ENCODE results near the gene CARD9. TPM values are rescaled to one million over a fixed set of nuclear protein-coding genes. Genes with fewer than 3 reads are reported as not detected.
A peak's percentile ranks its signal among the peaks of the same experiment; 100 is the strongest.

Gene CARD9
- total RNA-seq, 2 experiments from 2014 or later, result 0.12 to 0.22 TPM

GRCh38 chr9:136333045-136333444, 40.4 kb downstream of the CARD9 start:
- H3K4me3 Mint-ChIP-seq, result no peak overlapping the region
- no peaks in the 10 kb centered on the region for H3K9me3 Mint-ChIP-seq
- no peaks in the 10 kb centered on the region for H3K36me3 Mint-ChIP-seq (ENCODE audit: low read depth)
- no peak overlapping the region for H3K27ac Mint-ChIP-seq
- intact Hi-C loops (cut with micrococcal nuclease), result no loop called here
- no peak for DNase-seq
- no peaks in the 10 kb centered on the region for H3K27me3 Mint-ChIP-seq (ENCODE audit: low read depth)
- H3K4me1 Mint-ChIP-seq (ENCODE audit: low read depth), result peaks cover 6% of the 10 kb centered on the region
- CTCF ChIA-PET, result no interaction called here

DNA sequence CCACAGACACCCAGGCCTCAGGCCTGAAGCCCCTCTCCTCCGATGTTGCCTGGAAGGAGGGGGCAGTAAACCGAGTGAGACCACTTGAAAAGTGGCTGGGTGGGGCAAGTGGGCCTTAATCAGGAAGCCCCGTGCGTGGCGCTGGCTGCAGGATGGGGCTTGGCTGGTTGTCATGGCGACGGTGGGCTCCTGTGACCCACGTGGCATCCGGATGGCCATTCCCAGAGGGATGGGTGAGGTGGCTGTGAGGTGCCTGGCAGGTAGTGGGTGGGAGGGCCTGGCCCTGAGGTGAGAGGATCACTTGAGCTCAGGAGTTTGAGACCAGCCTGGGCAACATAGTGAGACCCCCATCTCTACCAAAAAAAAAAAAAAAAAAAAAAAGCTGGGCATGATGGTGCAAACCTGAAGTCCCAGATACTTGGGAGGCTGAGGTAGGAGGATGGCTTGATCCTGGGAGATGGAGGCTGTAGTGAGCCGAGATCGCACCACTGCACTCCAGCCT, 40.9 kb downstream of the CARD9 start:
- Mint-ChIP-seq H3K9me3 (no peaks in the 10 kb centered on the region), H3K27me3 (ENCODE audit: low read depth) (no peaks in the 10 kb centered on the region), H3K27ac (no peak overlapping the region), H3K36me3 (ENCODE audit: low read depth) (no peaks in the 10 kb centered on the region), H3K4me3 (no peak overlapping the region), H3K4me1 (ENCODE audit: low read depth) (peaks cover 6% of the 10 kb centered on the region)
- no peak for DNase-seq
- intact Hi-C loops (cut with micrococcal nuclease), result no loop called here
- CTCF ChIA-PET, result no interaction called here

- no peaks in the 10 kb centered on the region for H3K27me3 Mint-ChIP-seq (ENCODE audit: low read depth)
- no peaks in the 10 kb centered on the region for H3K36me3 Mint-ChIP-seq (ENCODE audit: low read depth)
- no peak for DNase-seq
- H3K27ac Mint-ChIP-seq, result no peak overlapping the region
- H3K4me3 Mint-ChIP-seq, result no peak overlapping the region
- peaks cover 7% of the 10 kb centered on the region for H3K4me1 Mint-ChIP-seq (ENCODE audit: low read depth)
- intact Hi-C loops (cut with micrococcal nuclease), result no loop called here
- CTCF ChIA-PET, result no interaction called here
- H3K9me3 Mint-ChIP-seq, result no peaks in the 10 kb centered on the region
These were observed 41.6 kb downstream of the CARD9 start for GRCh38 chr9:136331556-136332481.

DNA sequence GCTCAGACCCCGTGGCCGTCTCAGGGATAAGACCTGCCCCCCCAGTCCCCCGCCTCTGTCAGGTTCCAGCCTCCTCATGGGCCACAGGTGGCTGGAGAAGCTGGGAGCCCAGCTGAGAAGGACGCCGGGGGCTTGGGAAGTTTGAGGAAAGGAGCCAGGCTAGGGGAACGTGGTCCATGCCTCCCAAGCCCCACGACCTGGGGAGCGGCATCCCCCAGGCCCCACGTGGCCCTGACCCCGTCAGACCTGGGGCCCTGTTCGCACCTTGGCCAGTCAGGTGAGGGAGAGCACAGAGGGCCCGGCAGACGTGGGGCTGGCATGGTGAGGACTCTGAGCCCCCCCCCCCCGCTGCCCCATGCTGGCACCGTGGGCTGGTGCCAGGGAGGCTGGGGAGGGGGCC, 42.4 kb downstream of the CARD9 start:
- peaks cover 8% of the 10 kb centered on the region for H3K4me1 Mint-ChIP-seq (ENCODE audit: low read depth)
- CTCF ChIA-PET, result no interaction called here

GRCh38 chr9:136330406-136330990, 43.0 kb downstream of the CARD9 start:
- no peak overlapping the region for H3K4me3 Mint-ChIP-seq
- H3K36me3 Mint-ChIP-seq (ENCODE audit: low read depth), result no peaks in the 10 kb centered on the region
- H3K27ac Mint-ChIP-seq, result no peak overlapping the region
- CTCF ChIA-PET, result no interaction called here
- peaks cover 8% of the 10 kb centered on the region for H3K4me1 Mint-ChIP-seq (ENCODE audit: low read depth)
- intact Hi-C loops (cut with micrococcal nuclease), result no loop called here
- no peaks in the 10 kb centered on the region for H3K27me3 Mint-ChIP-seq (ENCODE audit: low read depth)
- DNase-seq, result no peak
- H3K9me3 Mint-ChIP-seq, result no peaks in the 10 kb centered on the region

More for the DNA sequence above, 42.4 kb downstream of the CARD9 start:
- Mint-ChIP-seq H3K27me3 (ENCODE audit: low read depth) (no peaks in the 10 kb centered on the region), H3K27ac (no peak overlapping the region), H3K36me3 (ENCODE audit: low read depth) (no peaks in the 10 kb centered on the region), H3K9me3 (no peaks in the 10 kb centered on the region), H3K4me3 (no peak overlapping the region)
- DNase-seq, result no peak
- intact Hi-C loops (cut with micrococcal nuclease), result no loop called here

DNA sequence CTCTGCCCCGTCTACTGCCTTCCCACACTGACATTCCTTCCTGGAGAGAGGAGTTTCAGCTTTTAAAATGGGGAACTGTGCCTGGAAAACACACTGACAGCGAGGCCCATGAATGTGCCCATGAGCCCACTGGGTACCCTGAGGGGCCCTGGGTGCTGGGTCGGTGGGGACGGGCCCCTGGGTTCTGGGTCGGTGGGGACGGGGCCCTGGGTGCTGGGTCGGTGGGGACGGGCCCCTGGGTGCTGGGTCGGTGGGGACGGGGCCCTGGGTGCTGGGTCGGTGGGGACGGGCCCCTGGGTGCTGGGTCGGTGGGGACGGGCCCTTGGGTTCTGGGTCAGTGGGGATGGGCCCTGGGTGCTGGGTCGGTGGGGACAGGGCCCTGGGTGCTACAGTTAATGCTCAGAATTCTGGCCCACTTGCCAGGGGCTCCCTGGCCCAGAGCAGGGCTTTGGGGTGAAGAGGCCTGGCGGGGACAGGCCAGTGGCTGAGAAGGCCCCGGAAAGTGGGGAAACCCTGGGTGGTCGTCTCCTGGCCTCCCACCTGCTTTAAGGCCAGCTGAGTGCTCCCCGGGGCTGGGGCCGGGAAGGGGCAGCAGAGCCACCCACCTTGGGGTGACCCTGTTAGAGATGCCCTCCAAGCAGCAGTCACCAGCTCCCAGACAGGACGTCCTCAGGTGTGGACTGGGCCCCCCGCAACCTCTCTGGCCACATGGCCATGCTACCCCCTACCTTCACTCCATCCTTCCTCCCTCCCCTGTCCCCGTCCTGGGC, 43.6 kb downstream of the CARD9 start:
- H3K36me3 Mint-ChIP-seq (ENCODE audit: low read depth), result no peaks in the 10 kb centered on the region
- CTCF ChIA-PET, result no interaction called here
- intact Hi-C loops (cut with micrococcal nuclease), result no loop called here
- peaks cover 8% of the 10 kb centered on the region for H3K4me1 Mint-ChIP-seq (ENCODE audit: low read depth)
- H3K9me3 Mint-ChIP-seq, result no peaks in the 10 kb centered on the region
- H3K27me3 Mint-ChIP-seq (ENCODE audit: low read depth), result no peaks in the 10 kb centered on the region
- H3K4me3 Mint-ChIP-seq, result no peak overlapping the region
- no peak overlapping the region for H3K27ac Mint-ChIP-seq
- no peak for DNase-seq

DNA sequence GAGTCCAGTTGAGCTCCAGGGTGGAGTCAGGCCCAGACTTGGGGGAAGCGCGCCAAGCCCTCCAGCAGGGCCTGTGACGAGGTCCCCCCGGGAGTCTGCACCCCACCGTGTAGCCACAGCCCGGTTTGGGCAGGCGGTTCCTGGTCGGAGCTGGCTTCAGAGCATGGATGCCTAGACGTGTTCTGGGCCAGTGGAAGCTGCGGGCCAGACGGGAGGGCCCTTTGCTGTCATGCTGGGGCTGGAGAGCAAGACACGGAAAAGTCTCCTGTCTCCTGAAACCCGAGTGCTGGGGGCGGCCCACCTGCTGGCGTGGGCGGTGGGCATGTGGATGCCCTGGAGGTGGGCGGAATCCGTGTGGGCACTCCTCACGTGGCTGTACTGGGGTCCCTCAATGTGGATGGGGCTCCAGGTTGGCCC, 44.2 kb downstream of the CARD9 start:
- H3K27me3 Mint-ChIP-seq (ENCODE audit: low read depth), result no peaks in the 10 kb centered on the region
- H3K9me3 Mint-ChIP-seq, result no peaks in the 10 kb centered on the region
- DNase-seq, result no peak
- intact Hi-C loops (cut with micrococcal nuclease), result no loop called here
- CTCF ChIA-PET, result no interaction called here
- peaks cover 8% of the 10 kb centered on the region for H3K4me1 Mint-ChIP-seq (ENCODE audit: low read depth)
- H3K36me3 Mint-ChIP-seq (ENCODE audit: low read depth), result no peaks in the 10 kb centered on the region
- H3K4me3 Mint-ChIP-seq, result no peak overlapping the region
- no peak overlapping the region for H3K27ac Mint-ChIP-seq

DNA sequence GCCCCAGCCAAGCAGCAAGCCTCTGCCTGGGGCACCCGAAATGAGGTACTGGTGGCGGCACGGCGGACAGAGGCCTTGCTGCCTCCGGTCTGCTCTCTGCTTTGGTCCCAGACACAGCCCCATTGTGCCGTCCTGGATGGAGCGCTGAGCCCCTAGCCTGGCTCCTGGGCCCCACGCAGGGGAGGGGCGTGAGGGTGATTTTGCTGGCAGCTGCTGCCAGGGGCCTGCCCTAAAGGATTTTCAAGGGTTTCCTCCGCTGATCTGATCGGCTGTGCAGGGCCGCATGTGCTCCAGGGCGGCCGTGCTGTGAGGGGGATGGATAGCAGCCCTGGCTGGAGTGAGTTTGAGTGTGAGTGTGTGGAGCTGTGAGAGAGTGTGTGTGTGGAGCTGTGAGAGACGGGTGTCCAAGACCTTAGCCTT, 44.8 kb downstream of the CARD9 start:
- CTCF ChIA-PET, result interaction anchor here (1.4 kb wide), 1 partner anchor 16 kb away, joined by 4 read pairs; no protein-coding TSS in a partner anchor
- peak overlapping the region; percentile 41 for H3K4me3 Mint-ChIP-seq
- H3K27ac Mint-ChIP-seq, result no peak overlapping the region
- no peaks in the 10 kb centered on the region for H3K27me3 Mint-ChIP-seq (ENCODE audit: low read depth)
- H3K9me3 Mint-ChIP-seq, result no peaks in the 10 kb centered on the region
- intact Hi-C loops (cut with micrococcal nuclease), result no loop called here
- H3K4me1 Mint-ChIP-seq (ENCODE audit: low read depth), result peaks cover 8% of the 10 kb centered on the region
- no peak for DNase-seq
- H3K36me3 Mint-ChIP-seq (ENCODE audit: low read depth), result no peaks in the 10 kb centered on the region

- intact Hi-C loops (cut with micrococcal nuclease), result no loop called here
- H3K36me3 Mint-ChIP-seq (ENCODE audit: low read depth), result no peaks in the 10 kb centered on the region
- peak overlapping the region; percentile 41 for H3K4me3 Mint-ChIP-seq
- no peaks in the 10 kb centered on the region for H3K27me3 Mint-ChIP-seq (ENCODE audit: low read depth)
- DNase-seq, result no peak
- CTCF ChIA-PET, result interaction anchor here (1.4 kb wide), 1 partner anchor 15 kb away, joined by 4 read pairs; no protein-coding TSS in a partner anchor
- H3K4me1 Mint-ChIP-seq (ENCODE audit: low read depth), result peaks cover 8% of the 10 kb centered on the region
- no peaks in the 10 kb centered on the region for H3K9me3 Mint-ChIP-seq
- no peak overlapping the region for H3K27ac Mint-ChIP-seq
These were observed 45.4 kb downstream of the CARD9 start for GRCh38 chr9:136328011-136328621.

GRCh38 chr9:136327304-136327974, 46.0 kb downstream of the CARD9 start, which contains the start of gene GPSM1:
Gene GPSM1 (plus strand): TSS chr9:136327539. CDS start chr9:136327696, 157 bp downstream.
- intact Hi-C loops (cut with micrococcal nuclease), result no loop called here
- H3K9me3 Mint-ChIP-seq, result no peaks in the 10 kb centered on the region
- no peaks in the 10 kb centered on the region for H3K27me3 Mint-ChIP-seq (ENCODE audit: low read depth)
- no peak within 1 kb of the TSS for H3K27ac Mint-ChIP-seq
- H3K36me3 Mint-ChIP-seq (ENCODE audit: low read depth), result no peaks in the 10 kb centered on the region
- peak; percentile 42 for DNase-seq
- CTCF ChIA-PET, result interaction anchor here (1.4 kb wide), 1 partner anchor 14 kb away, joined by 4 read pairs; no protein-coding TSS in a partner anchor
- peaks cover 8% of the 10 kb centered on the region for H3K4me1 Mint-ChIP-seq (ENCODE audit: low read depth)
- peak within 1 kb of the TSS; percentile 69 for H3K4me3 Mint-ChIP-seq

- no peak for DNase-seq
- no peaks in the 10 kb centered on the region for H3K9me3 Mint-ChIP-seq
- intact Hi-C loops (cut with micrococcal nuclease), result no loop called here
- H3K4me1 Mint-ChIP-seq (ENCODE audit: low read depth), result peaks cover 8% of the 10 kb centered on the region
- CTCF ChIA-PET, result no interaction called here
- H3K4me3 Mint-ChIP-seq, result peak overlapping the region; percentile 69
- H3K36me3 Mint-ChIP-seq (ENCODE audit: low read depth), result no peaks in the 10 kb centered on the region
- H3K27me3 Mint-ChIP-seq (ENCODE audit: low read depth), result no peaks in the 10 kb centered on the region
- no peak overlapping the region for H3K27ac Mint-ChIP-seq
These were observed 46.6 kb downstream of the CARD9 start for GRCh38 chr9:136326761-136327303.

Measured in activated naive CD4-positive, alpha-beta T cell treated with anti-CD3 and anti-CD28 coated beads for 36 hours (primary cell).